ENCODE results near the gene CNEP1R1.

DNA sequence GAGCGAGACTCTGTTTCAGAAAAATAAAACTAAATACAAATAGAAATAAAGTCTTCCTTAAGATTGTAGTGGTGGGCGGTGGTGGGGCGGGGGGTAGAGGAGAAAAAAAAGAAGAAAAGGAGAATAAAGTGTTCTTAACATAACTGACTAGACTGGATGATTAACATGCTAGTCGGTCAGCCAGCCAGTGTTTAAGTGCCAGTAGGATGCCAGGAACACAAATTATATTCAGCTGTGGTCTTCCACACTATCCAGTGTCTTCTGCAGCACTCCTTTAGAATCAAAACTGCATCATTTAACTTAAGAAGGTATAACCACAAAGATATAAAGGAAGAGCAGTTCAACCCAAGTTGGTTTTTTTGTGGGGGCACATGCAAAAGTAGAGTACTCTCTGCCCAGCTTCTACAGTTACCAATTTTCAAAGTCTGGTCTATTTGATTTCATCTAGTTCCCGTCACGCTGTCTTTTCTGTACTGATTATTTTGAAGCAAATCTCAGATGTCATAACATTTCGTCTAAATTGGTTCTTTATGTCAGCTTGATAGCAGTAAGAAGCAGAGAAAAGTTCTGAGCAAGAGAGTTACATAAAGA lies 56.5 kb downstream of the CNEP1R1 start:
- TF ChIP-seq POLR2A (IDR thresholded peaks at IDR 0.05) = no peak
- TF ChIP-seq, protein P1, sequence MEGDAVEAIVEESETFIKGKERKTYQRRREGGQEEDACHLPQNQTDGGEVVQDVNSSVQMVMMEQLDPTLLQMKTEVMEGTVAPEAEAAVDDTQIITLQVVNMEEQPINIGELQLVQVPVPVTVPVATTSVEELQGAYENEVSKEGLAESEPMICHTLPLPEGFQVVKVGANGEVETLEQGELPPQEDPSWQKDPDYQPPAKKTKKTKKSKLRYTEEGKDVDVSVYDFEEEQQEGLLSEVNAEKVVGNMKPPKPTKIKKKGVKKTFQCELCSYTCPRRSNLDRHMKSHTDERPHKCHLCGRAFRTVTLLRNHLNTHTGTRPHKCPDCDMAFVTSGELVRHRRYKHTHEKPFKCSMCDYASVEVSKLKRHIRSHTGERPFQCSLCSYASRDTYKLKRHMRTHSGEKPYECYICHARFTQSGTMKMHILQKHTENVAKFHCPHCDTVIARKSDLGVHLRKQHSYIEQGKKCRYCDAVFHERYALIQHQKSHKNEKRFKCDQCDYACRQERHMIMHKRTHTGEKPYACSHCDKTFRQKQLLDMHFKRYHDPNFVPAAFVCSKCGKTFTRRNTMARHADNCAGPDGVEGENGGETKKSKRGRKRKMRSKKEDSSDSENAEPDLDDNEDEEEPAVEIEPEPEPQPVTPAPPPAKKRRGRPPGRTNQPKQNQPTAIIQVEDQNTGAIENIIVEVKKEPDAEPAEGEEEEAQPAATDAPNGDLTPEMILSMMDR (IDR thresholded peaks at IDR 0.05) = no peak
